H1 (cell line): ENCODE data around the gene SS18. TPM values are rescaled to one million over a fixed set of nuclear protein-coding genes. Genes with fewer than 3 reads are reported as not detected.

Source experiments
- CTCF ChIP-seq, 3 experiments: IDR thresholded peaks; 1 replicate in 2 of 3; 2 replicates in 1 of 3; pipeline versions ENCODE4 v1.5.1 to v1.6.1; 2011; ENCODE audit warnings: low read length in 3 of 3, mild to moderate bottlenecking in 3 of 3, inconsistent platforms in 2 of 3, low read depth in 1 of 3, moderate library complexity in 1 of 3; ENCODE audit not compliant: insufficient read depth in 1 of 3; ENCODE audit errors: control extremely low read depth in 1 of 3
- polyA plus RNA-seq, 7 experiments: library from polyadenylated mRNA; depleted of rRNA in 3 of 7; stranded (reverse) in 5 of 7; unstranded in 2 of 7; fragments of >200 nt in 5 of 7; fragments of 200-250 nt in 2 of 7; gene quantifications; 1 replicate in 5 of 7; 2 replicates in 1 of 7; 4 replicates in 1 of 7; pipeline versions ENCODE4 v1.2.1 to v1.2.3, GENCODE V29; 2011 to 2013; ENCODE audit warnings: missing spikeins in 2 of 7, mixed read lengths in 2 of 7
- total RNA-seq: library from RNA; stranded (reverse); fragmentation: NEBNext Ultra II Directional; extraction: Animal tissue kit (Norgen Biotek cat#: 25700); gene quantifications from 2 replicates; pipeline ENCODE4 v1.2.1, GENCODE V29; 2021

The SS18 gene
- total and polyA plus RNA-seq, 2 of the 8 experiments (the other 6 are each of a cell fraction or from before 2014, with no cell fraction given), result 83.5 to 106 TPM

- TF ChIP-seq CTCF (IDR thresholded peaks at IDR 0.05; ENCODE audit: control extremely low read depth in 1 of 3, insufficient read depth in 1 of 3, low read depth in 1 of 3, low read length in 3 of 3), result no peak
Measured at GRCh38 chr18:26044807-26045206, 45.6 kb downstream of the SS18 start (continued).
